A549 (cell line): Measurements from ENCODE around the gene TMCC3. TPM values are rescaled to one million over a fixed set of nuclear protein-coding genes. Genes with fewer than 3 reads are reported as not detected.

Source experiments
- ATAC-seq, 2 experiments: fragments of 200-7000 bp in 1 of 2; fragments of >200 bp in 1 of 2; cut with Nextera tagmentation in 1 of 2; cut with Tn5 transposase in 1 of 2; 3 replicates each; pipeline versions ENCODE4 v1.8.0 to v1.9.1; 2018 to 2020; ENCODE audit warnings: mild to moderate bottlenecking in 1 of 2, moderate library complexity in 1 of 2
- CTCF ChIA-PET: fragments of 300-600 bp; sonication (Branson Sonifier 250); formaldehyde crosslinking; extraction: SDS; loops from one replicate; lab custom pipeline; 2021; ENCODE audit warnings: antibody characterized with exemption, inconsistent platforms; lab: Yijun Ruan, JAX
- POLR2A ChIA-PET: fragments of 350-600 bp; formaldehyde crosslinking; extraction: SDS; loops from one replicate; lab custom pipeline; 2021; ENCODE audit warnings: antibody characterized with exemption, inconsistent platforms; lab: Yijun Ruan, JAX
- DNase-seq, 2 experiments: peaks; one replicate each; pipeline versions ENCODE4 v3.0.0 to v3.0.0-alpha.2; 2011 to 2016; ENCODE audit warnings: low read depth in 1 of 2, low spot score in 1 of 2
- FAIRE-seq: peaks from 2 replicates; lab custom pipeline; 2011; peaks lifted over from hg19 to GRCh38; lab: Jason Lieb, UNC
- H3K27ac ChIP-seq, 2 experiments: fragments of >200 bp; sonication (Bioruptor Twin); formaldehyde crosslinking; 3 replicates each; pipeline ENCODE4 v1.5.1; 2016 to 2017
- H3K4me1 ChIP-seq: fragments of >200 bp; sonication (Bioruptor Twin); formaldehyde crosslinking; 3 replicates; pipeline ENCODE4 v1.6.1; 2016
- H3K4me2 ChIP-seq: fragments of >200 bp; sonication (Bioruptor Twin); formaldehyde crosslinking; 3 replicates; pipeline ENCODE4 v1.6.1; 2016
- H3K4me3 ChIP-seq: fragments of >200 bp; sonication (Bioruptor Twin); formaldehyde crosslinking; 3 replicates; pipeline ENCODE4 v1.5.1; 2016
- H3K9me3 ChIP-seq: fragments of >200 bp; sonication (Bioruptor Twin); formaldehyde crosslinking; 3 replicates; pipeline ENCODE4 v1.6.1; 2016
- BHLHE40 ChIP-seq: IDR thresholded peaks from 2 replicates; pipeline ENCODE4 v1.6.1; 2012; ENCODE audit warnings: low read depth, low read length, inconsistent platforms
- CEBPB ChIP-seq, 2 experiments: fragments of >200 bp in 1 of 2; sonication (Bioruptor Twin) in 1 of 2; formaldehyde crosslinking in 1 of 2; IDR thresholded peaks; 2 replicates each; pipeline ENCODE4 v1.6.1; 2012 to 2016
- EHF ChIP-seq: fragments of 250-450 bp; sonication (Bioruptor Pico); IDR thresholded peaks from 2 replicates; pipeline ENCODE4 v1.5.0; 2020; ENCODE audit warnings: mild to moderate bottlenecking
- EP300 ChIP-seq, 2 experiments: fragments of >200 bp; sonication (Bioruptor Twin); formaldehyde crosslinking; IDR thresholded peaks; 2 replicates in 1 of 2; 3 replicates in 1 of 2; pipeline ENCODE4 v1.6.1; 2016 to 2017
- FOSL2 ChIP-seq, 2 experiments: fragments of 450-650 bp in 1 of 2; fragments of >200 bp in 1 of 2; sonication (Bioruptor Twin) in 1 of 2; formaldehyde crosslinking; IDR thresholded peaks; 2 replicates each; pipeline versions ENCODE4 v1.5.0 to v1.6.1; 2016 to 2020; ENCODE audit warnings: mild to moderate bottlenecking in 1 of 2, moderate library complexity in 1 of 2
- GATA3 ChIP-seq: IDR thresholded peaks from 2 replicates; pipeline ENCODE4 v1.6.1; 2012; ENCODE audit warnings: borderline replicate concordance
- NFE2L2 ChIP-seq: fragments of 150-350 bp; conservative IDR thresholded peaks from 2 replicates; pipeline ENCODE4 v1.6.1; 2014; ENCODE audit warnings: low read length
- PHF8 ChIP-seq: fragments of 200-600 bp; sonication (generic); IDR thresholded peaks from 2 replicates; pipeline ENCODE4 v1.6.1; 2016; ENCODE audit warnings: low read depth, mild to moderate bottlenecking, antibody characterized with exemption, moderate library complexity, borderline replicate concordance
- RAD21 ChIP-seq, 2 experiments: fragments of >200 bp in 1 of 2; sonication (Bioruptor Twin) in 1 of 2; formaldehyde crosslinking in 1 of 2; IDR thresholded peaks in 1 of 2; conservative IDR thresholded peaks in 1 of 2; 2 replicates in 1 of 2; 3 replicates in 1 of 2; pipeline ENCODE4 v1.6.1; 2012 to 2018; ENCODE audit warnings: inconsistent platforms in 1 of 2
- SREBF2 ChIP-seq: fragments of 450-650 bp; IDR thresholded peaks from 2 replicates; pipeline ENCODE4 v1.6.1; 2014; ENCODE audit warnings: mild to moderate bottlenecking, moderate library complexity
- TFCP2L1 ChIP-seq: fragments of 250-450 bp; sonication (Bioruptor Pico); IDR thresholded peaks from 2 replicates; pipeline ENCODE4 v1.5.0; 2021; ENCODE audit warnings: mild to moderate bottlenecking
- ZFP36 ChIP-seq: fragments of 450-650 bp; IDR thresholded peaks from 2 replicates; pipeline ENCODE4 v1.6.1; 2014; ENCODE audit warnings: borderline replicate concordance; ENCODE audit not compliant: partially characterized antibody
- WGBS: methylation state at CpG from one replicate; pipeline ENCODE4 v1.1.6; 2017; ENCODE audit errors: missing lambda C conversion rate; 5-methylcytosine and 5-hydroxymethylcytosine counted together
- polyA plus RNA-seq, 4 experiments: library from polyadenylated mRNA; depleted of rRNA in 3 of 4; stranded (reverse); fragments of >200 nt; fragmentation: RNase III in 1 of 4; extraction: RNeasy Plus Mini Kit Qiagen cat#74134 plus additional on column Dnase treatment in 1 of 4; gene quantifications; 2 replicates in 3 of 4; 3 replicates in 1 of 4; pipeline ENCODE4 v1.2.3, GENCODE V29; 2011 to 2017
- TF ChIP-seq, protein P1 (sequence below): IDR thresholded peaks from 2 replicates; pipeline ENCODE4 v1.6.1; 2012; ENCODE audit warnings: low read depth, borderline replicate concordance
- TF ChIP-seq, protein P2 (sequence below): fragments of 250-450 bp; sonication (Bioruptor Pico); IDR thresholded peaks from 2 replicates; pipeline ENCODE4 v1.5.0; 2021; ENCODE audit warnings: mild to moderate bottlenecking, moderate library complexity, borderline replicate concordance
- TF ChIP-seq, protein P3 (sequence below): fragments of >200 bp; sonication (Bioruptor Twin); formaldehyde crosslinking; IDR thresholded peaks from 2 replicates; pipeline ENCODE4 v1.6.1; 2016
- TF ChIP-seq, protein P4 (sequence below): fragments of 200-600 bp; sonication (generic); IDR thresholded peaks from 2 replicates; pipeline ENCODE4 v1.6.1; 2016; ENCODE audit warnings: antibody characterized with exemption, mild to moderate bottlenecking, moderate library complexity
- TF ChIP-seq, protein P5 (sequence below): fragments of 150-350 bp; IDR thresholded peaks from 2 replicates; pipeline ENCODE4 v1.6.1; 2014; ENCODE audit warnings: low read depth, mild to moderate bottlenecking, low read length

Gene TMCC3
- polyA plus RNA-seq, 2 of the 4 experiments (the other 2 are of a cell fraction), result 0.50 to 0.62 TPM

DNA sequence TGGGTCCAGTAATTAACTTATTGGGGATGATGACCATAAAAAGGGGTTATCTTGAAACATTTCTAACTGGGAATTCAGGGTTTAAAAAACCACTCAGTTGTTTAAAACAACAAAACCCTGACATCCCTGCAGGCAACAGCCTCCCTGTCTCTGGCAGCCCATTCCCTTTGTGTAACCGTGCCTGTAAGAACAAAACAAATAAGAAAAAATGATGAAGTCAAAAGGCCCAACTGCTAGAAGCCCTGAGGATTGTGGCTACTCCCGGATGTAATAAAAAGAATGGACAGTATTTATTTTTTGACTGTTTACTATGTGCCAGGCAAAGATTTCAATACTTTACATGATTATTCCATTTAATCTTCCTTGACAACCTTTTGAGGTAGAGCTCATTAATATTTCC lies 75.3 kb downstream of the TMCC3 start (continued):
- TF ChIP-seq BHLHE40, result no peak

DNA sequence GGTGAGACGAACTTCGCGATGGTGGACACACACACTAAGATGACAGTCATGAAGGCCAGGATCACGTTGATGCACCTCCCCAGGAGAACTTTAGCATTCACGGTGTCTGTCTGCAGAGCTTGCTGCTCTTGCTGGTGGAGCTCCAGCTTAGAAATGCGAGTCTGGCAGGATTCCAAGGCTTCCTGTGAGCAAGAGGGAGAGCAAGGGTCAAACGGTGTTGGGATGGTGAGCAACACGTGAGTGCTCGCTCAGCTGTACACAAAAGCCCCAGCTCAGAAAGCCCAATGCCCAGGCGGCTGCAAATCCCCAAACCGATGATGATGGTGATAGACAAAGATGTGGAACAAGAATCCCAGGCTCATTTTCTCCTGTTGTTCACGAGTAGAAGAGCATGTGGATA lies 78.8 kb downstream of the TMCC3 start:
- POLR2A ChIA-PET, result no interaction called here
- FAIRE-seq, result no peak
- ATAC-seq, result peak in 1 of 2 experiments; percentile 58; a peak in 3 of 6 replicates
- Histone ChIP-seq H3K4me1 (peaks cover 17% of the 10 kb centered on the region), H3K4me3 (no peak overlapping the region), H3K9me3 (no peaks in the 10 kb centered on the region), H3K27ac (no peak overlapping the region), H3K4me2 (peak overlapping the region; percentile 32)
- DNase-seq, result peak; percentile 11 to 62
- CTCF ChIA-PET, result interaction anchor here (0.8 to 1.3 kb wide), 2 partner anchors 11 to 1004 kb away, joined by 3 read pairs; no protein-coding TSS in a partner anchor
- TF ChIP-seq FOSL2 (IDR thresholded peaks at IDR 0.05) (no peak), FOSL2 (CRISPR knock-in tag; IDR thresholded peaks at IDR 0.05) (no peak), EHF (CRISPR knock-in tag) (no peak), RAD21 (conservative IDR thresholded peaks at IDR 0.05 in 1 of 2, IDR thresholded peaks at IDR 0.05 in 1 of 2) (no peak), CEBPB (IDR thresholded peaks at IDR 0.05) (no peak), TFCP2L1 (no peak), EP300 (IDR thresholded peaks at IDR 0.05) (no peak), ZFP36 (no peak), PHF8 (no peak), SREBF2 (no peak), NFE2L2 (no peak), GATA3 (no peak)
- TF ChIP-seq, protein P1, sequence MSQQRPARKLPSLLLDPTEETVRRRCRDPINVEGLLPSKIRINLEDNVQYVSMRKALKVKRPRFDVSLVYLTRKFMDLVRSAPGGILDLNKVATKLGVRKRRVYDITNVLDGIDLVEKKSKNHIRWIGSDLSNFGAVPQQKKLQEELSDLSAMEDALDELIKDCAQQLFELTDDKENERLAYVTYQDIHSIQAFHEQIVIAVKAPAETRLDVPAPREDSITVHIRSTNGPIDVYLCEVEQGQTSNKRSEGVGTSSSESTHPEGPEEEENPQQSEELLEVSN, result no peak
- TF ChIP-seq, protein P2, sequence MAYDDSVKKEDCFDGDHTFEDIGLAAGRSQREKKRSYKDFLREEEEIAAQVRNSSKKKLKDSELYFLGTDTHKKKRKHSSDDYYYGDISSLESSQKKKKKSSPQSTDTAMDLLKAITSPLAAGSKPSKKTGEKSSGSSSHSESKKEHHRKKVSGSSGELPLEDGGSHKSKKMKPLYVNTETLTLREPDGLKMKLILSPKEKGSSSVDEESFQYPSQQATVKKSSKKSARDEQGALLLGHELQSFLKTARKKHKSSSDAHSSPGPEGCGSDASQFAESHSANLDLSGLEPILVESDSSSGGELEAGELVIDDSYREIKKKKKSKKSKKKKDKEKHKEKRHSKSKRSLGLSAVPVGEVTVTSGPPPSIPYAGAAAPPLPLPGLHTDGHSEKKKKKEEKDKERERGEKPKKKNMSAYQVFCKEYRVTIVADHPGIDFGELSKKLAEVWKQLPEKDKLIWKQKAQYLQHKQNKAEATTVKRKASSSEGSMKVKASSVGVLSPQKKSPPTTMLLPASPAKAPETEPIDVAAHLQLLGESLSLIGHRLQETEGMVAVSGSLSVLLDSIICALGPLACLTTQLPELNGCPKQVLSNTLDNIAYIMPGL (CRISPR knock-in tag), result no peak
- TF ChIP-seq, protein P3, sequence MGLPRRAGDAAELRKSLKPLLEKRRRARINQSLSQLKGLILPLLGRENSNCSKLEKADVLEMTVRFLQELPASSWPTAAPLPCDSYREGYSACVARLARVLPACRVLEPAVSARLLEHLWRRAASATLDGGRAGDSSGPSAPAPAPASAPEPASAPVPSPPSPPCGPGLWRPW, result no peak
- TF ChIP-seq, protein P4, sequence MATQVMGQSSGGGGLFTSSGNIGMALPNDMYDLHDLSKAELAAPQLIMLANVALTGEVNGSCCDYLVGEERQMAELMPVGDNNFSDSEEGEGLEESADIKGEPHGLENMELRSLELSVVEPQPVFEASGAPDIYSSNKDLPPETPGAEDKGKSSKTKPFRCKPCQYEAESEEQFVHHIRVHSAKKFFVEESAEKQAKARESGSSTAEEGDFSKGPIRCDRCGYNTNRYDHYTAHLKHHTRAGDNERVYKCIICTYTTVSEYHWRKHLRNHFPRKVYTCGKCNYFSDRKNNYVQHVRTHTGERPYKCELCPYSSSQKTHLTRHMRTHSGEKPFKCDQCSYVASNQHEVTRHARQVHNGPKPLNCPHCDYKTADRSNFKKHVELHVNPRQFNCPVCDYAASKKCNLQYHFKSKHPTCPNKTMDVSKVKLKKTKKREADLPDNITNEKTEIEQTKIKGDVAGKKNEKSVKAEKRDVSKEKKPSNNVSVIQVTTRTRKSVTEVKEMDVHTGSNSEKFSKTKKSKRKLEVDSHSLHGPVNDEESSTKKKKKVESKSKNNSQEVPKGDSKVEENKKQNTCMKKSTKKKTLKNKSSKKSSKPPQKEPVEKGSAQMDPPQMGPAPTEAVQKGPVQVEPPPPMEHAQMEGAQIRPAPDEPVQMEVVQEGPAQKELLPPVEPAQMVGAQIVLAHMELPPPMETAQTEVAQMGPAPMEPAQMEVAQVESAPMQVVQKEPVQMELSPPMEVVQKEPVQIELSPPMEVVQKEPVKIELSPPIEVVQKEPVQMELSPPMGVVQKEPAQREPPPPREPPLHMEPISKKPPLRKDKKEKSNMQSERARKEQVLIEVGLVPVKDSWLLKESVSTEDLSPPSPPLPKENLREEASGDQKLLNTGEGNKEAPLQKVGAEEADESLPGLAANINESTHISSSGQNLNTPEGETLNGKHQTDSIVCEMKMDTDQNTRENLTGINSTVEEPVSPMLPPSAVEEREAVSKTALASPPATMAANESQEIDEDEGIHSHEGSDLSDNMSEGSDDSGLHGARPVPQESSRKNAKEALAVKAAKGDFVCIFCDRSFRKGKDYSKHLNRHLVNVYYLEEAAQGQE, result no peak
- TF ChIP-seq, protein P5, sequence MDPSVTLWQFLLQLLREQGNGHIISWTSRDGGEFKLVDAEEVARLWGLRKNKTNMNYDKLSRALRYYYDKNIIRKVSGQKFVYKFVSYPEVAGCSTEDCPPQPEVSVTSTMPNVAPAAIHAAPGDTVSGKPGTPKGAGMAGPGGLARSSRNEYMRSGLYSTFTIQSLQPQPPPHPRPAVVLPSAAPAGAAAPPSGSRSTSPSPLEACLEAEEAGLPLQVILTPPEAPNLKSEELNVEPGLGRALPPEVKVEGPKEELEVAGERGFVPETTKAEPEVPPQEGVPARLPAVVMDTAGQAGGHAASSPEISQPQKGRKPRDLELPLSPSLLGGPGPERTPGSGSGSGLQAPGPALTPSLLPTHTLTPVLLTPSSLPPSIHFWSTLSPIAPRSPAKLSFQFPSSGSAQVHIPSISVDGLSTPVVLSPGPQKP, result no peak
- WGBS, result 48% methylated on average over 12 of the region's 12 CpGs
